IPS-20b (cell line): ENCODE results near the gene OR12D1.

Experiments
- H3K27ac ChIP-seq: one replicate; pipeline ENCODE4 v1.5.1; 2013; ENCODE audit warnings: low read length
- H3K27me3 ChIP-seq: 2 replicates; pipeline ENCODE4 v1.6.1; 2013; ENCODE audit warnings: mild to moderate bottlenecking, low read length, inconsistent platforms; ENCODE audit not compliant: insufficient read depth
- H3K36me3 ChIP-seq: 2 replicates; pipeline ENCODE4 v1.6.1; 2013; ENCODE audit warnings: low read depth, mild to moderate bottlenecking, inconsistent platforms, low read length, moderate library complexity; ENCODE audit not compliant: insufficient read depth
- H3K4me1 ChIP-seq: 2 replicates; pipeline ENCODE4 v1.6.1; 2013; ENCODE audit warnings: mild to moderate bottlenecking, control low read depth, inconsistent platforms, low read length, moderate library complexity; ENCODE audit not compliant: insufficient read depth
- H3K4me3 ChIP-seq: 2 replicates; pipeline ENCODE4 v1.5.1; 2013; ENCODE audit warnings: mild to moderate bottlenecking, low read length, inconsistent platforms
- H3K9ac ChIP-seq: 2 replicates; pipeline ENCODE4 v1.6.1; 2013; ENCODE audit warnings: low read depth, mild to moderate bottlenecking, inconsistent platforms, low read length, moderate library complexity
- H3K9me3 ChIP-seq: 2 replicates; pipeline ENCODE4 v1.6.1; 2013; ENCODE audit warnings: mild to moderate bottlenecking, low read depth, low read length, inconsistent platforms; ENCODE audit not compliant: insufficient read depth

Gene OR12D1

DNA sequence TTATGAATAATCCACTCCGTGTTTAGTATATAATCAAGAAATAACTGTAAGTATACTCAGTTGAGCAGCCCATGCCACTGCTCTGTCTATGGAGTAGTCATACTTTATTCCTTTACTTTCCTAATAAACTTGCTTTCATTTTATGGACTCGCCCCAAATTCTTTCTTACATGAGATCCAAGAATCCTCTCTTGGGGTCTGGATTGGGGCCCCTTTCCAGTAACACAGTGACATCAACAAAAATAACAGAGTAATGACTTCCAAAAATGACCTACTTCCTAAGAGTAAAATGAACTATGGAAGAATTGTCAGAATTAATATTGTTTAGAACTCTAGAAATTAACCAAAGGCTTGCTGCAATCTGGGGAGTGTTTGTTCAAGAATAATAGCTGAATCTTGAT, 51.1 kb downstream of the OR12D1 start:
- H3K4me3 ChIP-seq, result no peak overlapping the region
- no peaks in the 10 kb centered on the region for H3K36me3 ChIP-seq
- H3K9me3 ChIP-seq, result no peaks in the 10 kb centered on the region
- H3K4me1 ChIP-seq, result no peaks in the 10 kb centered on the region
- no peak overlapping the region for H3K27ac ChIP-seq
- H3K27me3 ChIP-seq, result no peaks in the 10 kb centered on the region
- no peak overlapping the region for H3K9ac ChIP-seq

GRCh38 chr6:29466241-29466640, 51.5 kb downstream of the OR12D1 start:
- no peak overlapping the region for H3K4me3 ChIP-seq
- no peaks in the 10 kb centered on the region for H3K9me3 ChIP-seq
- H3K27ac ChIP-seq, result no peak overlapping the region
- no peaks in the 10 kb centered on the region for H3K4me1 ChIP-seq
- H3K9ac ChIP-seq, result no peak overlapping the region
- H3K27me3 ChIP-seq, result no peaks in the 10 kb centered on the region
- H3K36me3 ChIP-seq, result no peaks in the 10 kb centered on the region
